Endothelial cell of umbilical vein (primary cell): ENCODE results near the gene RCAN3. TPM values are rescaled to one million over a fixed set of nuclear protein-coding genes. Genes with fewer than 3 reads are reported as not detected.

Source experiments
- BruUV-seq: library from RNA; stranded (reverse); fragments of 400-500 nt; replicated peaks from 2 replicates; lab custom pipeline; 2021; lab: Mats Ljungman, UMichigan
- CTCF ChIA-PET: fragments of 300-600, 350-600 bp; sonication (Branson Sonifier 250); formaldehyde crosslinking; loops from one replicate; lab custom pipeline; 2021; ENCODE audit warnings: antibody characterized with exemption, inconsistent platforms; lab: Charles Lee
- POLR2A ChIA-PET: fragments of 300-600, 350-600 bp; sonication (Branson Sonifier 250); formaldehyde crosslinking; loops from one replicate; lab custom pipeline; 2021; ENCODE audit warnings: antibody characterized with exemption, inconsistent platforms; lab: Charles Lee
- DNase-seq: peaks from one replicate; pipeline ENCODE4 v3.0.0-alpha.2; 2011; ENCODE audit warnings: low read depth, low spot score
- FAIRE-seq: peaks from 2 replicates; lab custom pipeline; 2011; peaks lifted over from hg19 to GRCh38; lab: Jason Lieb, UNC
- H2AFZ ChIP-seq: 2 replicates; pipeline ENCODE4 v1.6.0; 2012; ENCODE audit warnings: low read depth, low read length, control low read depth, inconsistent platforms
- H3K27ac ChIP-seq: 2 replicates; pipeline ENCODE4 v1.5.1; 2011; ENCODE audit warnings: low read depth, mild to moderate bottlenecking, control low read depth, low read length, moderate library complexity; ENCODE audit not compliant: insufficient read depth
- H3K27me3 ChIP-seq, 2 experiments: 2 replicates each; pipeline versions ENCODE4 v1.6.0 to v1.6.1; 2011; ENCODE audit warnings: low read length in 2 of 2, mixed read lengths in 1 of 2; ENCODE audit not compliant: control insufficient read depth in 2 of 2, insufficient read depth in 2 of 2
- H3K36me3 ChIP-seq, 2 experiments: 2 replicates in 1 of 2; 3 replicates in 1 of 2; pipeline ENCODE4 v1.5.1; 2011; ENCODE audit warnings: low read length in 2 of 2, mild to moderate bottlenecking in 1 of 2, moderate library complexity in 1 of 2; ENCODE audit not compliant: control insufficient read depth in 2 of 2, insufficient read depth in 2 of 2; ENCODE audit errors: extremely low read depth in 1 of 2
- H3K4me1 ChIP-seq: 3 replicates; pipeline ENCODE4 v1.5.1; 2011; ENCODE audit warnings: mild to moderate bottlenecking, low read length; ENCODE audit not compliant: control insufficient read depth, insufficient read depth; ENCODE audit errors: extremely low read depth
- H3K4me2 ChIP-seq: 2 replicates; pipeline ENCODE4 v1.6.1; 2011; ENCODE audit warnings: low read length, control low read depth, mixed read lengths; ENCODE audit not compliant: insufficient read depth
- H3K4me3 ChIP-seq, 3 experiments: fragments of 200-600 bp in 1 of 3; sonication (generic), shearing (Covaris generic) in 1 of 3; replicated peaks in 1 of 3; 2 replicates each; pipeline ENCODE4 v1.5.1; 2011 to 2016; ENCODE audit warnings: control low read depth in 3 of 3, low read length in 3 of 3, mild to moderate bottlenecking in 2 of 3, inconsistent platforms in 1 of 3, low read depth in 1 of 3, moderate library complexity in 1 of 3; ENCODE audit not compliant: insufficient read depth in 1 of 3
- H3K79me2 ChIP-seq: 2 replicates; pipeline ENCODE4 v1.6.0; 2012; ENCODE audit warnings: low read length, inconsistent platforms; ENCODE audit not compliant: control insufficient read depth, insufficient read depth
- H3K9ac ChIP-seq: replicated peaks from 2 replicates; pipeline ENCODE3; 2011; ENCODE audit warnings: low read length, control low read depth; ENCODE audit not compliant: insufficient read depth; ENCODE audit errors: extremely low read depth
- H3K9me1 ChIP-seq: replicated peaks from 3 replicates; pipeline ENCODE4 v1.6.0; 2011; ENCODE audit warnings: mild to moderate bottlenecking, low read length; ENCODE audit not compliant: control insufficient read depth, insufficient read depth; ENCODE audit errors: extremely low read depth
- H3K9me3 ChIP-seq: replicated peaks from 2 replicates; pipeline ENCODE4 v1.5.1; 2012; ENCODE audit warnings: low read length, inconsistent platforms; ENCODE audit not compliant: control insufficient read depth, insufficient read depth
- H4K20me1 ChIP-seq: replicated peaks from 2 replicates; pipeline ENCODE3; 2011; ENCODE audit warnings: mild to moderate bottlenecking, low read length; ENCODE audit not compliant: control insufficient read depth, insufficient read depth; ENCODE audit errors: extremely low read depth
- EZH2 ChIP-seq: IDR thresholded peaks from 2 replicates; pipeline ENCODE4 v1.6.1; 2012; ENCODE audit warnings: borderline replicate concordance, low read depth, mild to moderate bottlenecking, moderate library complexity, low read length, inconsistent platforms; ENCODE audit not compliant: severe bottlenecking
- FOS ChIP-seq: IDR thresholded peaks from 2 replicates; pipeline ENCODE4 v1.6.1; 2011; ENCODE audit warnings: mild to moderate bottlenecking, low read length, moderate library complexity, borderline replicate concordance; ENCODE audit not compliant: insufficient read depth
- GATA2 ChIP-seq: IDR thresholded peaks from 2 replicates; pipeline ENCODE4 v1.7.0; 2011; ENCODE audit warnings: low read depth, mild to moderate bottlenecking, moderate library complexity, mixed read lengths, low read length; ENCODE audit not compliant: insufficient read length, insufficient read depth
- JUN ChIP-seq: IDR thresholded peaks from 2 replicates; pipeline ENCODE4 v1.6.1; 2011; ENCODE audit warnings: borderline replicate concordance, low read depth; ENCODE audit not compliant: insufficient read length, insufficient read depth
- MAX ChIP-seq: IDR thresholded peaks from 2 replicates; pipeline ENCODE4 v1.6.1; 2011; ENCODE audit not compliant: insufficient read depth, insufficient read length
- MYC ChIP-seq: IDR thresholded peaks from one replicate; pipeline ENCODE4 v1.6.1; 2011; ENCODE audit warnings: mild to moderate bottlenecking, low read depth, low read length
- POLR2A ChIP-seq: IDR thresholded peaks from 2 replicates; pipeline ENCODE4 v1.6.1; 2012; ENCODE audit warnings: low read depth, mild to moderate bottlenecking, control low read depth, low read length
- POLR2AphosphoS5 ChIP-seq: IDR thresholded peaks from 2 replicates; pipeline ENCODE4 v1.6.1; 2012; ENCODE audit warnings: low read depth, mild to moderate bottlenecking, control low read depth, low read length, moderate library complexity; ENCODE audit not compliant: insufficient read depth
- dilution Hi-C: fragments of 300-500 bp; cut with MboI; formaldehyde crosslinking; loops from one replicate; pipeline ENCODE4 v1.15.0; 2019; ENCODE audit warnings: low sequenced_read_pairs; ENCODE audit not compliant: extremely low pct_ligation_motif_present
- intact Hi-C: fragments of 100-400 bp; cut with micrococcal nuclease; formaldehyde crosslinking; loops from one replicate; pipeline ENCODE4 v1.10.0; 2022
- polyA plus RNA-seq, 4 experiments: library from polyadenylated mRNA; depleted of rRNA in 3 of 4; stranded (reverse) in 3 of 4; unstranded in 1 of 4; fragments of >200 nt; gene quantifications; 2 replicates each; pipeline versions ENCODE4 v1.2.1 to v1.2.3, GENCODE V29; 2011 to 2012; ENCODE audit warnings: missing spikeins in 1 of 4
- total RNA-seq: library from RNA; stranded (reverse); gene quantifications from 2 replicates; pipeline ENCODE4 v1.2.3, GENCODE V29; 2021
- TF ChIP-seq, protein P1 (sequence below), 2 donors: IDR thresholded peaks; 1 replicate in 1 of 2; 2 replicates in 1 of 2; pipeline ENCODE4 v1.5.1; 2011; ENCODE audit warnings: low read length in 2 of 2, mild to moderate bottlenecking in 2 of 2, moderate library complexity in 2 of 2, control low read depth in 1 of 2, inconsistent platforms in 1 of 2, low read depth in 1 of 2; ENCODE audit not compliant: insufficient read depth in 1 of 2; ENCODE audit errors: extremely low read depth in 1 of 2

The RCAN3 gene
- total and polyA plus RNA-seq, 2 donors (not counting 3 experiments of a cell fraction or from before 2014, with no cell fraction given), result 0.99 to 5.1 TPM

DNA sequence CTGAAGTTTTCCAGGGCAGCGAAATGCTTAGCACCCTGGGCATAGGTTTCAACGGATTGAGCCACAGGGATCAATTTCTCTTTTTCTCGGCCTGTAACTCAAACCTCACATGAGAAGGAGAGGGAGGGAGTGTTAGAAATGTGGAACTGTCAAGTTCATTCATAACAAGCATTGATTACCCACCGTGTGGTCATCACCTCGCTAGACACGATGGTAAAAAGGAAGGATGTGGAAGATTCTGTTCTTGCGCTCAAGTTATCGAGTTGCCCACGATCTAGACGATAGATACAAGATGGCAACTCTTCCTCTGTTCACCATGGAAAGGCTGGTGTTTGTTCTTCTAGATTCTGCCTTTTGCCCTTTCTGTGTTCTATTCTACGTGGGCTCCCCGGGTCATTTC is 4.0 kb upstream of the RCAN3 start:
- Histone ChIP-seq H3K9me1 (no peaks in the 10 kb centered on the region), H3K36me3 (no peaks in the 10 kb centered on the region), H3K9me3 (no peaks in the 10 kb centered on the region), H3K9ac (no peak overlapping the region), H2AFZ (no peak overlapping the region), H4K20me1 (no peaks in the 10 kb centered on the region), H3K4me1 (peaks cover 5% of the 10 kb centered on the region), H3K27me3 (peaks cover 8 to 13% of the 10 kb centered on the region in 2 experiments), H3K4me2 (no peak overlapping the region), H3K27ac (no peak overlapping the region), H3K79me2 (no peaks in the 10 kb centered on the region), H3K4me3 (no peak overlapping the region)
- no peak for FAIRE-seq
- CTCF ChIA-PET, result no interaction called here
- BruUV-seq, result no TSS peak
- TF ChIP-seq MYC (no peak), POLR2A (no peak), MAX (no peak), JUN (no peak), GATA2 (no peak), EZH2 (no peak), FOS (no peak), POLR2AphosphoS5 (no peak)
- TF ChIP-seq, protein P1, sequence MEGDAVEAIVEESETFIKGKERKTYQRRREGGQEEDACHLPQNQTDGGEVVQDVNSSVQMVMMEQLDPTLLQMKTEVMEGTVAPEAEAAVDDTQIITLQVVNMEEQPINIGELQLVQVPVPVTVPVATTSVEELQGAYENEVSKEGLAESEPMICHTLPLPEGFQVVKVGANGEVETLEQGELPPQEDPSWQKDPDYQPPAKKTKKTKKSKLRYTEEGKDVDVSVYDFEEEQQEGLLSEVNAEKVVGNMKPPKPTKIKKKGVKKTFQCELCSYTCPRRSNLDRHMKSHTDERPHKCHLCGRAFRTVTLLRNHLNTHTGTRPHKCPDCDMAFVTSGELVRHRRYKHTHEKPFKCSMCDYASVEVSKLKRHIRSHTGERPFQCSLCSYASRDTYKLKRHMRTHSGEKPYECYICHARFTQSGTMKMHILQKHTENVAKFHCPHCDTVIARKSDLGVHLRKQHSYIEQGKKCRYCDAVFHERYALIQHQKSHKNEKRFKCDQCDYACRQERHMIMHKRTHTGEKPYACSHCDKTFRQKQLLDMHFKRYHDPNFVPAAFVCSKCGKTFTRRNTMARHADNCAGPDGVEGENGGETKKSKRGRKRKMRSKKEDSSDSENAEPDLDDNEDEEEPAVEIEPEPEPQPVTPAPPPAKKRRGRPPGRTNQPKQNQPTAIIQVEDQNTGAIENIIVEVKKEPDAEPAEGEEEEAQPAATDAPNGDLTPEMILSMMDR (IDR thresholded peaks at IDR 0.05; ENCODE audit: extremely low read depth in 1 of 2, insufficient read depth in 1 of 2, low read depth in 1 of 2, low read length in 2 of 2), result no peak
- dilution Hi-C loops, result no loop called here
- POLR2A ChIA-PET, result no interaction called here
- intact Hi-C loops, result no loop called here
- DNase-seq, result no peak
